ENCODE results near the gene ETV6. TPM values are rescaled to one million over a fixed set of nuclear protein-coding genes. Genes with fewer than 3 reads are reported as not detected.

Gene ETV6
- total and polyA plus RNA-seq, 9 of the 15 experiments (the other 6 are each of a cell fraction or from before 2014, with no cell fraction given), result 0.81 to 12.7 (median 4.1) TPM

DNA sequence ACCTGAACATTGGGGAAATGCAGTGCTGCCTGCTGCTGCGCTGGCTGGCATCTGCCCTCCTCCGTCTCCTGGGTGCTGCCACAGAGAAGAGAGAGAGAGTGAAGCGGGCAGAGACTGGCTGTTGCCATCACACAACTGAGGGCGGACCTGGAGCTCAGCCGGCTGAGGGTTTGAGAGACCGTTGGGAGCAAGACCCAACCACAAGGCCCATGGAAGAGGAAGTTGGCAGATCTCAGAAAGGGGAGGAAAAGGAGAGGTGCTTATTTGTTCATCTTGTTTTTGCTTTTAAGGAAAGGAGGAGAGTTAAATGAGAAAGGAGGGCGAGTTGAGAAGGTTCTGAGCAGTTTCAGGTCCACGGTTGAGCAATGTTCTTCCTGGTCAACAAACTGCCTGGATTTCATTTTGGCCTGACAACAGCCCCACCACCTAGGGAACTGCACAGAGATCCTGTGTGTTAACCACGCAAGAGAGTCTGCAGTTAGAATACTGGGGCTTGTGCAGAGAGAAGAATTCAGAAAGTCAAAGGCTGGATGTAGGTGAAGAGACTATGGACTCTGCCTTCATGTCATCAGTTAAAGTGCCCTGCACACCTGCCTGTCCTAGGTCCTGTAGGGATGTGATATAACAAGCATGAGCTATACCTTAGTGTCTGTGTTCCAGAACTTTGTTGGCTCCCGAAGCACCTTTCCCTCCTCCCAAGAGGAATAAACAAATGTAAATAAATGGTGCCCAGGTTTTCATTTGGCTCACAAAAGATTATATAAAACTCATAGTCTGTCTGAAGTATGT is 124.6 kb downstream of the ETV6 start:
- ATAC-seq (no peak), FAIRE-seq (no peak), DNase-seq (ENCODE audit: extremely low read depth in 1 of 4, low spot score in 3 of 4) (no peak)
- H3K79me2 ChIP-seq (ENCODE audit: control insufficient read depth, insufficient read depth, low read length), result no peaks in the 10 kb centered on the region
- no TSS peak for BruUV-seq (replicated peaks)
- 61% methylated on average over 7 of the region's 10 CpGs for WGBS (ENCODE audit: insufficient coverage, low coverage, missing lambda C conversion rate)
- H3K9ac ChIP-seq (ENCODE audit: insufficient read depth in 1 of 2, low read depth in 2 of 2, low read length in 2 of 2), result no peak overlapping the region
- H2AFZ ChIP-seq (ENCODE audit: low read depth, low read length), result no peak overlapping the region
- peaks cover 0 to 3% of the 10 kb centered on the region in 2 experiments; a peak in 2 of 5 replicates for H3K4me1 ChIP-seq (replicated peaks in 1 of 2; ENCODE audit: control insufficient read depth in 2 of 2, insufficient read depth in 2 of 2, low read length in 2 of 2)
- no peak overlapping the region for H3K4me3 ChIP-seq
- H3K9me1 ChIP-seq (ENCODE audit: control insufficient read depth, insufficient read depth, low read length), result no peaks in the 10 kb centered on the region
- TF ChIP-seq XRCC4 (IDR thresholded peaks at IDR 0.05; ENCODE audit: extremely low read depth, insufficient read depth, insufficient read length) (no peak), GABPA (tag; conservative IDR thresholded peaks at IDR 0.05; ENCODE audit: low read depth) (no peak), SRSF3 (IDR thresholded peaks at IDR 0.05; ENCODE audit: insufficient read depth, low read length) (no peak)
- TF ChIP-seq, protein P1, sequence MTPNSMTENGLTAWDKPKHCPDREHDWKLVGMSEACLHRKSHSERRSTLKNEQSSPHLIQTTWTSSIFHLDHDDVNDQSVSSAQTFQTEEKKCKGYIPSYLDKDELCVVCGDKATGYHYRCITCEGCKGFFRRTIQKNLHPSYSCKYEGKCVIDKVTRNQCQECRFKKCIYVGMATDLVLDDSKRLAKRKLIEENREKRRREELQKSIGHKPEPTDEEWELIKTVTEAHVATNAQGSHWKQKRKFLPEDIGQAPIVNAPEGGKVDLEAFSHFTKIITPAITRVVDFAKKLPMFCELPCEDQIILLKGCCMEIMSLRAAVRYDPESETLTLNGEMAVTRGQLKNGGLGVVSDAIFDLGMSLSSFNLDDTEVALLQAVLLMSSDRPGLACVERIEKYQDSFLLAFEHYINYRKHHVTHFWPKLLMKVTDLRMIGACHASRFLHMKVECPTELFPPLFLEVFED (CRISPR knock-in tag; conservative IDR thresholded peaks at IDR 0.05), result no peak
- no peak overlapping the region for H3K4me2 ChIP-seq (ENCODE audit: insufficient read depth, low read length)
- in situ Hi-C loops (cut with MboI), result no loop called here
- no peaks in the 10 kb centered on the region for H3K9me3 ChIP-seq (replicated peaks; ENCODE audit: control insufficient read depth, insufficient read depth, low read depth, low read length)
- H3K36me3 ChIP-seq (ENCODE audit: control insufficient read depth, insufficient read depth, low read length), result no peaks in the 10 kb centered on the region
- H4K20me1 ChIP-seq (replicated peaks; ENCODE audit: control insufficient read depth, insufficient read depth, low read length), result no peaks in the 10 kb centered on the region
- ChIA-PET CTCF (ENCODE audit: low intra/inter-chr PET ratio) (no interaction called here), POLR2A (no interaction called here)
- H3K27ac ChIP-seq (ENCODE audit: extremely low read depth, low read depth, low read length), result no peak overlapping the region
- H3K27me3 ChIP-seq (ENCODE audit: control insufficient read depth in 2 of 2, insufficient read depth in 2 of 2, low read length in 2 of 2), result no peaks in the 10 kb centered on the region
- intact Hi-C loops (cut with micrococcal nuclease), result no loop called here
